Ishikawa (cell line): ENCODE data around the gene TGDS.

Experiments used
- CEBPB ChIP-seq: IDR thresholded peaks from 2 replicates; pipeline ENCODE4 v1.6.1; 2012
- CREB1 ChIP-seq: IDR thresholded peaks from 2 replicates; pipeline ENCODE4 v1.6.1; 2012; ENCODE audit warnings: low read depth
- EGR1 ChIP-seq: IDR thresholded peaks from 2 replicates; pipeline ENCODE4 v1.6.1; 2012
- EP300 ChIP-seq: IDR thresholded peaks from 2 replicates; pipeline ENCODE4 v1.6.1; 2012; ENCODE audit warnings: borderline replicate concordance
- FOXM1 ChIP-seq: IDR thresholded peaks from 2 replicates; pipeline ENCODE4 v1.6.1; 2012; ENCODE audit warnings: low read depth, borderline replicate concordance
- MAX ChIP-seq: IDR thresholded peaks from 2 replicates; pipeline ENCODE4 v1.6.1; 2012
- NFIC ChIP-seq: IDR thresholded peaks from 2 replicates; pipeline ENCODE4 v1.6.1; 2012
- RAD21 ChIP-seq: IDR thresholded peaks from 2 replicates; pipeline ENCODE4 v1.6.1; 2012; ENCODE audit warnings: low read depth
- REST ChIP-seq: IDR thresholded peaks from 2 replicates; pipeline ENCODE4 v1.6.1; 2012; ENCODE audit warnings: low read depth, mild to moderate bottlenecking
- TAF1 ChIP-seq: IDR thresholded peaks from 2 replicates; pipeline ENCODE4 v1.6.1; 2012; ENCODE audit warnings: low read depth, mild to moderate bottlenecking
- TCF12 ChIP-seq: IDR thresholded peaks from 2 replicates; pipeline ENCODE4 v1.6.1; 2012; ENCODE audit warnings: low read depth
- TEAD4 ChIP-seq: IDR thresholded peaks from 2 replicates; pipeline ENCODE4 v1.6.1; 2012
- USF1 ChIP-seq: IDR thresholded peaks from 2 replicates; pipeline ENCODE4 v1.6.1; 2012
- YY1 ChIP-seq: IDR thresholded peaks from 2 replicates; pipeline ENCODE4 v1.6.1; 2012; ENCODE audit warnings: low read depth
- ZBTB7A ChIP-seq: IDR thresholded peaks from 2 replicates; pipeline ENCODE4 v1.6.1; 2012; ENCODE audit warnings: low read depth

The TGDS gene

GRCh38 chr13:94595001-94595949, 677 bp downstream of the TGDS start:
- no peak for TF ChIP-seq TEAD4
- TF ChIP-seq EGR1 = no peak
- TF ChIP-seq USF1 = no peak
- TF ChIP-seq TAF1 = no peak
- TF ChIP-seq TCF12 = no peak
- TF ChIP-seq NFIC = no peak
- TF ChIP-seq EP300 = no peak
- no peak for TF ChIP-seq FOXM1
- no peak for TF ChIP-seq ZBTB7A
- no peak for TF ChIP-seq MAX
- no peak for TF ChIP-seq CREB1
- TF ChIP-seq YY1 = no peak
- TF ChIP-seq CEBPB = no peak
- no peak for TF ChIP-seq RAD21
- TF ChIP-seq REST = no peak

GRCh38 chr13:94590744-94591143, 5.2 kb downstream of the TGDS start:
- TF ChIP-seq EGR1 = no peak

GRCh38 chr13:94588541-94588940, 7.4 kb downstream of the TGDS start:
- TF ChIP-seq REST = no peak
- no peak for TF ChIP-seq TCF12
- no peak for TF ChIP-seq TEAD4
- TF ChIP-seq CREB1 = no peak
- no peak for TF ChIP-seq EP300
- no peak for TF ChIP-seq MAX
- TF ChIP-seq RAD21 = no peak
- TF ChIP-seq FOXM1 = no peak
- no peak for TF ChIP-seq ZBTB7A
- no peak for TF ChIP-seq NFIC

- TF ChIP-seq EGR1 (no peak), TCF12 (no peak), MAX (no peak), TEAD4 (no peak), CREB1 (no peak), RAD21 (no peak), YY1 (no peak), USF1 (no peak), FOXM1 (no peak), EP300 (no peak), CEBPB (no peak)
Measured at GRCh38 chr13:94586371-94586770, 9.6 kb downstream of the TGDS start.

GRCh38 chr13:94585543-94586101, 10.3 kb downstream of the TGDS start:
- TF ChIP-seq NFIC = no peak
- TF ChIP-seq EP300 = no peak
- TF ChIP-seq USF1 = no peak
- TF ChIP-seq CEBPB = no peak
